ENCODE measurements around the gene MOSPD2.

DNA sequence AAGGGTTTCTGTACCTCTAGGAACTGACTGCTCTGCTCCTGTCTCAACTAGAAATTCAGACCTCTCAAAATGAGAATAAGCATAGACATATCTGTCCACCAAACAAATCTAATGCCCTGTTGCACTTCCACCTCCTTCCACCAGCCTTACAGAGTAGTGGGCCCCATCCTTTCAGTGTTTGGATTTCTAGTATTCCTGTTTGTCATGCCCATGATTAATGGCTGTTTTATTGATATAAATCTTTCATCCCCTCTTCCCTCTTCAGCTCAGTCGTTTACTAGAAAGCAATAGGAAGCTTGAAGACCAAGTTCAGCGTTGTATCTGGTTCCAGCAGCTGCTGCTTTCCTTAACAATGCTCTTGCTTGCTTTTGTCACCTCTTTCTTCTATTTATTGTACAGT is 46.2 kb downstream of the MOSPD2 start:
- TF ChIP-seq, protein P1, sequence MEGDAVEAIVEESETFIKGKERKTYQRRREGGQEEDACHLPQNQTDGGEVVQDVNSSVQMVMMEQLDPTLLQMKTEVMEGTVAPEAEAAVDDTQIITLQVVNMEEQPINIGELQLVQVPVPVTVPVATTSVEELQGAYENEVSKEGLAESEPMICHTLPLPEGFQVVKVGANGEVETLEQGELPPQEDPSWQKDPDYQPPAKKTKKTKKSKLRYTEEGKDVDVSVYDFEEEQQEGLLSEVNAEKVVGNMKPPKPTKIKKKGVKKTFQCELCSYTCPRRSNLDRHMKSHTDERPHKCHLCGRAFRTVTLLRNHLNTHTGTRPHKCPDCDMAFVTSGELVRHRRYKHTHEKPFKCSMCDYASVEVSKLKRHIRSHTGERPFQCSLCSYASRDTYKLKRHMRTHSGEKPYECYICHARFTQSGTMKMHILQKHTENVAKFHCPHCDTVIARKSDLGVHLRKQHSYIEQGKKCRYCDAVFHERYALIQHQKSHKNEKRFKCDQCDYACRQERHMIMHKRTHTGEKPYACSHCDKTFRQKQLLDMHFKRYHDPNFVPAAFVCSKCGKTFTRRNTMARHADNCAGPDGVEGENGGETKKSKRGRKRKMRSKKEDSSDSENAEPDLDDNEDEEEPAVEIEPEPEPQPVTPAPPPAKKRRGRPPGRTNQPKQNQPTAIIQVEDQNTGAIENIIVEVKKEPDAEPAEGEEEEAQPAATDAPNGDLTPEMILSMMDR (IDR thresholded peaks at IDR 0.05 in 4 of 5, conservative IDR thresholded peaks at IDR 0.05 in 1 of 5), result no peak
- TF ChIP-seq POLR2A (IDR thresholded peaks at IDR 0.05), result no peak

Measured in gastrocnemius medialis (tissue), 4 donors.